ENCODE results near the gene STK31. TPM values are rescaled to one million over a fixed set of nuclear protein-coding genes. Genes with fewer than 3 reads are reported as not detected.

STK31 gene
- total RNA-seq, 1 experiment from 2014 or later, result 0.15 TPM

- Histone ChIP-seq H3K36me3 (ENCODE audit: insufficient read depth, low read length) (peaks cover 5% of the 10 kb centered on the region; the same call in 1 of the 2 replicates), H4K20me1 (ENCODE audit: insufficient read depth, low read depth, low read length) (no peaks in the 10 kb centered on the region), H3K4me1 (ENCODE audit: low read length) (no peaks in the 10 kb centered on the region), H3K9ac (ENCODE audit: low read length) (no peak overlapping the region), H3K4me2 (ENCODE audit: low read depth, low read length, poor library complexity, severe bottlenecking) (no peak overlapping the region), H2AFZ (ENCODE audit: low read length) (no peak overlapping the region), H3K4me3 (ENCODE audit: low read length) (no peak overlapping the region), H3K9me2 (replicated peaks; ENCODE audit: insufficient read depth, low read length) (no peaks in the 10 kb centered on the region), H3K9me3 (ENCODE audit: low read length) (no peaks in the 10 kb centered on the region), H3K27ac (ENCODE audit: low read length) (no peak overlapping the region), H3K79me2 (ENCODE audit: low read length) (no peaks in the 10 kb centered on the region), H3K27me3 (ENCODE audit: low read length) (no peaks in the 10 kb centered on the region)
- DNase-seq, result no peak
These were observed 11.2 kb upstream of the STK31 start for GRCh38 chr7:23698822-23699221.

- Histone ChIP-seq H3K79me2 (ENCODE audit: low read length) (no peaks in the 10 kb centered on the region), H3K9me2 (replicated peaks; ENCODE audit: insufficient read depth, low read length) (no peaks in the 10 kb centered on the region), H3K9ac (ENCODE audit: low read length) (no peak overlapping the region), H3K4me1 (ENCODE audit: low read length) (no peaks in the 10 kb centered on the region), H3K9me3 (ENCODE audit: low read length) (no peaks in the 10 kb centered on the region), H3K27me3 (ENCODE audit: low read length) (no peaks in the 10 kb centered on the region), H3K4me2 (ENCODE audit: low read depth, low read length, poor library complexity, severe bottlenecking) (no peak overlapping the region), H4K20me1 (ENCODE audit: insufficient read depth, low read depth, low read length) (no peaks in the 10 kb centered on the region), H3K27ac (ENCODE audit: low read length) (no peak overlapping the region), H2AFZ (ENCODE audit: low read length) (no peak overlapping the region), H3K4me3 (ENCODE audit: low read length) (no peak overlapping the region), H3K36me3 (ENCODE audit: insufficient read depth, low read length) (no peaks in the 10 kb centered on the region)
- DNase-seq, result no peak
These were observed 10.0 kb upstream of the STK31 start for GRCh38 chr7:23700046-23700445.

GRCh38 chr7:23709081-23709750 lies 803 bp upstream of the STK31 start:
- H3K4me1 ChIP-seq (ENCODE audit: low read length), result no peaks in the 10 kb centered on the region
- DNase-seq, result no peak
- H3K4me3 ChIP-seq (ENCODE audit: low read length), result no peak overlapping the region
- no peaks in the 10 kb centered on the region for H3K79me2 ChIP-seq (ENCODE audit: low read length)
- no peaks in the 10 kb centered on the region for H3K9me2 ChIP-seq (replicated peaks; ENCODE audit: insufficient read depth, low read length)
- no peak overlapping the region for H3K27ac ChIP-seq (ENCODE audit: low read length)
- no peaks in the 10 kb centered on the region for H4K20me1 ChIP-seq (ENCODE audit: insufficient read depth, low read depth, low read length)
- no peak overlapping the region for H2AFZ ChIP-seq (ENCODE audit: low read length)
- no peaks in the 10 kb centered on the region for H3K9me3 ChIP-seq (ENCODE audit: low read length)
- H3K9ac ChIP-seq (ENCODE audit: low read length), result no peak overlapping the region
- no peak overlapping the region for H3K4me2 ChIP-seq (ENCODE audit: low read depth, low read length, poor library complexity, severe bottlenecking)
- no peaks in the 10 kb centered on the region for H3K27me3 ChIP-seq (ENCODE audit: low read length)
- no peaks in the 10 kb centered on the region for H3K36me3 ChIP-seq (ENCODE audit: insufficient read depth, low read length)

GRCh38 chr7:23712368-23713284 lies 2.6 kb downstream of the STK31 start:
- Histone ChIP-seq H3K79me2 (ENCODE audit: low read length) (no peaks in the 10 kb centered on the region), H3K27me3 (ENCODE audit: low read length) (no peaks in the 10 kb centered on the region), H3K9me3 (ENCODE audit: low read length) (no peaks in the 10 kb centered on the region), H3K9me2 (replicated peaks; ENCODE audit: insufficient read depth, low read length) (no peaks in the 10 kb centered on the region), H3K4me2 (ENCODE audit: low read depth, low read length, poor library complexity, severe bottlenecking) (no peak overlapping the region), H2AFZ (ENCODE audit: low read length) (no peak overlapping the region), H3K4me3 (ENCODE audit: low read length) (no peak overlapping the region), H4K20me1 (ENCODE audit: insufficient read depth, low read depth, low read length) (no peaks in the 10 kb centered on the region), H3K27ac (ENCODE audit: low read length) (no peak overlapping the region), H3K4me1 (ENCODE audit: low read length) (no peaks in the 10 kb centered on the region), H3K9ac (ENCODE audit: low read length) (no peak overlapping the region), H3K36me3 (ENCODE audit: insufficient read depth, low read length) (no peaks in the 10 kb centered on the region)
- peak; percentile 76 for DNase-seq

- H3K9me2 ChIP-seq (replicated peaks; ENCODE audit: insufficient read depth, low read length), result no peaks in the 10 kb centered on the region
- no peaks in the 10 kb centered on the region for H3K9me3 ChIP-seq (ENCODE audit: low read length)
These were observed 3.5 kb downstream of the STK31 start for GRCh38 chr7:23713285-23714149.

GRCh38 chr7:23714150-23714464 lies 4.1 kb downstream of the STK31 start:
- Histone ChIP-seq H3K4me3 (ENCODE audit: low read length) (no peak overlapping the region), H3K9me3 (ENCODE audit: low read length) (no peaks in the 10 kb centered on the region), H3K36me3 (ENCODE audit: insufficient read depth, low read length) (no peaks in the 10 kb centered on the region), H3K27ac (ENCODE audit: low read length) (no peak overlapping the region), H3K9ac (ENCODE audit: low read length) (no peak overlapping the region), H2AFZ (ENCODE audit: low read length) (no peak overlapping the region), H4K20me1 (ENCODE audit: insufficient read depth, low read depth, low read length) (no peaks in the 10 kb centered on the region), H3K4me2 (ENCODE audit: low read depth, low read length, poor library complexity, severe bottlenecking) (no peak overlapping the region), H3K9me2 (replicated peaks; ENCODE audit: insufficient read depth, low read length) (no peaks in the 10 kb centered on the region), H3K79me2 (ENCODE audit: low read length) (no peaks in the 10 kb centered on the region), H3K4me1 (ENCODE audit: low read length) (no peaks in the 10 kb centered on the region), H3K27me3 (ENCODE audit: low read length) (no peaks in the 10 kb centered on the region)
- no peak for DNase-seq

More at GRCh38 chr7:23713285-23714149, 3.5 kb downstream of the STK31 start:
- Histone ChIP-seq H3K27ac (ENCODE audit: low read length) (no peak overlapping the region), H3K4me2 (ENCODE audit: low read depth, low read length, poor library complexity, severe bottlenecking) (no peak overlapping the region), H3K27me3 (ENCODE audit: low read length) (no peaks in the 10 kb centered on the region), H3K79me2 (ENCODE audit: low read length) (no peaks in the 10 kb centered on the region), H2AFZ (ENCODE audit: low read length) (no peak overlapping the region), H3K4me1 (ENCODE audit: low read length) (no peaks in the 10 kb centered on the region), H3K36me3 (ENCODE audit: insufficient read depth, low read length) (no peaks in the 10 kb centered on the region), H3K4me3 (ENCODE audit: low read length) (no peak overlapping the region), H4K20me1 (ENCODE audit: insufficient read depth, low read depth, low read length) (no peaks in the 10 kb centered on the region), H3K9ac (ENCODE audit: low read length) (no peak overlapping the region)
- DNase-seq, result no peak

- Histone ChIP-seq H2AFZ (ENCODE audit: low read length) (no peak overlapping the region), H3K9me3 (ENCODE audit: low read length) (no peaks in the 10 kb centered on the region), H4K20me1 (ENCODE audit: insufficient read depth, low read depth, low read length) (no peaks in the 10 kb centered on the region), H3K27ac (ENCODE audit: low read length) (no peak overlapping the region), H3K9me2 (replicated peaks; ENCODE audit: insufficient read depth, low read length) (no peaks in the 10 kb centered on the region), H3K36me3 (ENCODE audit: insufficient read depth, low read length) (no peaks in the 10 kb centered on the region), H3K79me2 (ENCODE audit: low read length) (no peaks in the 10 kb centered on the region), H3K4me2 (ENCODE audit: low read depth, low read length, poor library complexity, severe bottlenecking) (no peak overlapping the region), H3K4me1 (ENCODE audit: low read length) (no peaks in the 10 kb centered on the region), H3K9ac (ENCODE audit: low read length) (no peak overlapping the region), H3K4me3 (ENCODE audit: low read length) (no peak overlapping the region), H3K27me3 (ENCODE audit: low read length) (no peaks in the 10 kb centered on the region)
- no peak for DNase-seq
These were observed 4.6 kb downstream of the STK31 start for GRCh38 chr7:23714579-23714978.

- no peaks in the 10 kb centered on the region for H3K9me2 ChIP-seq (replicated peaks; ENCODE audit: insufficient read depth, low read length)
- H3K27me3 ChIP-seq (ENCODE audit: low read length), result no peaks in the 10 kb centered on the region; the same call in 1 of the 2 replicates
- no peak overlapping the region for H3K4me3 ChIP-seq (ENCODE audit: low read length)
- H3K9ac ChIP-seq (ENCODE audit: low read length), result no peak overlapping the region
- no peaks in the 10 kb centered on the region for H3K4me1 ChIP-seq (ENCODE audit: low read length)
- H2AFZ ChIP-seq (ENCODE audit: low read length), result no peak overlapping the region
- no peaks in the 10 kb centered on the region for H4K20me1 ChIP-seq (ENCODE audit: insufficient read depth, low read depth, low read length)
- H3K9me3 ChIP-seq (ENCODE audit: low read length), result no peaks in the 10 kb centered on the region
- no peaks in the 10 kb centered on the region for H3K79me2 ChIP-seq (ENCODE audit: low read length)
- no peak for DNase-seq
- H3K4me2 ChIP-seq (ENCODE audit: low read depth, low read length, poor library complexity, severe bottlenecking), result no peak overlapping the region
- H3K36me3 ChIP-seq (ENCODE audit: insufficient read depth, low read length), result no peaks in the 10 kb centered on the region
- H3K27ac ChIP-seq (ENCODE audit: low read length), result no peak overlapping the region
These were observed 5.1 kb downstream of the STK31 start for GRCh38 chr7:23715099-23715498.

Data from Karpas-422 (cell line).